KOPT-K1 (cell line): Measurements from ENCODE around the gene LMO4.

Experiments used
- H3K27ac ChIP-seq: fragments of 200-600 bp; sonication (generic); 2 replicates; pipeline ENCODE4 v1.5.1; 2016; ENCODE audit warnings: antibody characterized with exemption, mild to moderate bottlenecking, low read depth, low read length; ENCODE audit not compliant: poor library complexity, severe bottlenecking
- H3K36me3 ChIP-seq: fragments of 200-600 bp; sonication (generic); 2 replicates; pipeline ENCODE4 v1.5.1; 2017; ENCODE audit warnings: antibody characterized with exemption, mild to moderate bottlenecking, low read length, moderate library complexity; ENCODE audit not compliant: insufficient read depth
- H3K9me3 ChIP-seq: fragments of 200-600 bp; sonication (generic); 2 replicates; pipeline ENCODE4 v1.5.1; 2017; ENCODE audit warnings: antibody characterized with exemption, low read length, mild to moderate bottlenecking; ENCODE audit not compliant: insufficient read depth, poor library complexity, severe bottlenecking

Gene LMO4

DNA sequence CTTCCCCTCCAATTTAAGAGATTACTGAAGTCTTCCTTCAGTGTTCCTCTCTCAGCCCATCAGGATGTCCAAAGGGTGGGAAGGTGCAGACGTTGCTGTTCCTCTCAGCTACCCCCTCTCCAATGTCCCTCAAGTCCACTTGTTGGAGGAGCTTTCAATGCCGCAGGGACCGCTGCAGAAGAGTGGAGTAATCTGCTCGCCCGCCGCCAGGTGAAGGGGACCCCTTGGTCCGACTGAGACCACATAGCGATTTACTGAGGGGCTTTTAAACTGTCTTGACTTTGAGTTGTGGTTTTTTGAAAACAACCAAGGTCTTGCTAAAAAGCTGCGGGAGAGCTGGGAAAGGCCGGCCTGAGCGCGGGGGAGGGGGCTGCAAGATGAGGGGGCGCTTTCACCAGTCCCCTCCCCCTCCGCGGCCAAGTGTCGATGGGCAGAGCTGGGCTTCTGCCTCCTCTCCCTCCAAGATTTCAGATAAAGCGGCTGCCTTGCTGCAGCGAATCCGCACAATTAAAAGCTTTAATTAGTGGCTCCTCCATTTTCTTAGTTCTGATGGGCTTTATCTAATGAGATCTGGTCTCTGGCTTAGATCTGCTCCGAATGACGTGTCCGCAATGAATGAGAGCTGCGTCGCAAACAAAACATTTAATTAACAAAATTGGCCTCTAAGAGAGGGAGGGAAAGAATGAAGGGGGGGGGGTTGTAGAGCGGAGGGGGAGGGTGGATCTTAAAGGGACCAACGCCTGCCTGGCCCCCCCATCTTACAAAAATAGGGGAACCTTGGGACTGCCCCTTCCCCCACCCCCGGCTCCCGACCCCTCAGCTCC is 5.9 kb downstream of the LMO4 start:
- Histone ChIP-seq H3K36me3 (no peaks in the 10 kb centered on the region), H3K9me3 (no peaks in the 10 kb centered on the region), H3K27ac (peak overlapping the region; percentile 49)

DNA sequence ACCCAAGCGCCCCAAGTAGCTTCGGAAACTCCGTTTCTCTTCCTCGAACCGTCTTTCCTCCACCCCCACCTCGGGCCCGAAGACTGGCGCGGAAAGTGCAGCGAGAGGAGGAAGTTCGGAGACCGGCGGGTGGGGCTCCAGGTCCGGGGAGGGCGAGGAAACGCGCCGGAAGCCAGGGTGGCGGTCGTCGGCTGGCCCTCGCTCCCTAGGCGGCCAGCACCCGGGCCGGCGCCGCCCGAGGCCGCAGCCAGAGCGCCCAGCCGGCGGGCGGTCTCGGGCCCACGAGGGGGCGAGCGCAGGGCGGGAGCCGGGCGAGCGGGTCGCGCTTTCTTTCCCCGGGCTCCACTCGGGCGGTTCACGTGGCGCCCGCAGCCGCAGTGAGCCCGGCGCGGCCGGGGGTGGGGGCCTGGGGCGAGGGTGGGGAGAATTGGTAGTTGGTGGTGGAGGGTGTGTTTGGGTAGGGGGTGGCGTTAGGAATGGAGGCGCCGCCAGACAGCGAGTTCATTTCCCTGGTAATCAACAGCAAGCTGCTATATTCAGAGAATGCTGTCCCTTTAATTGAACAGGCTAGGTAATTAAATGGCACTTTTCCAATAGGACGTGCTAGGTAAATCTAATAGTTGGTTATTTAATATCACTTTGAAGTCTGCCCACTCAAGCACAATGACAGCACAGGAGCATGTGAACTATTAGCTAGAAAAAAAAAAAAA is 6.7 kb downstream of the LMO4 start:
- Histone ChIP-seq H3K9me3 (no peaks in the 10 kb centered on the region), H3K36me3 (no peaks in the 10 kb centered on the region), H3K27ac (peak overlapping the region; percentile 49)

DNA sequence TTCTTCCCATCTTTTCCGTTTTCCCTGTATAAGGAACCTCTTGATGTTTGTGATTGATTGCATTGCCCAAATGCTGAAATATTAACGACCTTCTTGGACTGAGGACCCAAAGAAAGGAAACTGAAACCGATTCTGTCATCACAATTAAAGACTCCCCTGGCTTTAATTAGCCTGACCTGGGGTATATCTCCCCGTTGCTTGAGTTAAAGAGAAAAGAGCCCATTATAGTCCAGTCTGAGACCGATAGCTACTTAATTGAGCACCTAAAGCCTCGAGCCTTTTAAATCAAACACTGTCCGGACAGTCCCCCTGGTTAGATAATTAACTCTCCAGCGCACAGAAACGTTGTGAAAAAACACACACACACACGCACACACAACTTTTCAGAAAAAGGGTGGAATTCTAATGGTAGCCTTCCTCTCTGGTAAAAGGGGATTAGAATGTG is 8.0 kb downstream of the LMO4 start:
- Histone ChIP-seq H3K27ac (no peak overlapping the region), H3K36me3 (no peaks in the 10 kb centered on the region), H3K9me3 (no peaks in the 10 kb centered on the region)

DNA sequence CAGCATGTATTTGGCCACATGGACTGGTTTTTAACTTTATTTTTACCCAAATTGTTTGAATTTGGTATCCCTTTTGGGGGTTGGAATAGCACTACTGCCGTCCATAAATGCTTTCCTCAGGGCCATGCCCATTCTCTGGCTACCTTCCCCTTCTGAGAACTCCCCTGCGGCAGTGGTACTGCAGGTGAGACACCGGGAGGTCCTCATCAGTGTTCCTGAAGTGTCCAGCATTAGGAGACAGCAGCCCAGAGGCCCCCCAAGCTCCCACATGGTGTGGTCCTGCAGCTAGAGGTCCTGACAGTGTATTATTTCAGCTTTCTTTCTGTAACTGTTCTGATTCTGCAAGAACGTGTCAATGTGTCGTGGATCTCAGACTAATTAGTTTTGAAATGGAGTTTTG is 8.9 kb downstream of the LMO4 start:
- Histone ChIP-seq H3K36me3 (no peaks in the 10 kb centered on the region), H3K9me3 (no peaks in the 10 kb centered on the region), H3K27ac (no peak overlapping the region)

DNA sequence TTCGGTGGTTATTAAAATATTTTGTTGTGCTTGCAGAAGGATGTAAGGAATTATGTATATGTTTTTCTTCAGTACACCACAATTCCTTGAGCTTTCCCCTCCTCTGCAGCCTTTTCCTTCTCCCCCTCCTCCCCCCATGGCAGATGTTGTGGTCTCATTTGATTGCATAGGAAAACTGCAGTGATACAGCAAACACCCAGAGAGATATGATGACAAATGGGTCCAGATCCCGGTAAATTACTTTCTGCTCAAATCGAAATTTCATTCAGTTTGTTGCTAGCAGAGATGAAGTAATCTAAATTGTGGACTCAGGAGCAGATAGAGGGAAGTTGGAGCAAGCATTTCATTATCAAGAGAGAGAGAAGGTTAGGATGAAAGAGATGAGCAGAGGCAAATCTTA is 9.9 kb downstream of the LMO4 start:
- Histone ChIP-seq H3K9me3 (no peaks in the 10 kb centered on the region), H3K36me3 (no peaks in the 10 kb centered on the region), H3K27ac (no peak overlapping the region)

DNA sequence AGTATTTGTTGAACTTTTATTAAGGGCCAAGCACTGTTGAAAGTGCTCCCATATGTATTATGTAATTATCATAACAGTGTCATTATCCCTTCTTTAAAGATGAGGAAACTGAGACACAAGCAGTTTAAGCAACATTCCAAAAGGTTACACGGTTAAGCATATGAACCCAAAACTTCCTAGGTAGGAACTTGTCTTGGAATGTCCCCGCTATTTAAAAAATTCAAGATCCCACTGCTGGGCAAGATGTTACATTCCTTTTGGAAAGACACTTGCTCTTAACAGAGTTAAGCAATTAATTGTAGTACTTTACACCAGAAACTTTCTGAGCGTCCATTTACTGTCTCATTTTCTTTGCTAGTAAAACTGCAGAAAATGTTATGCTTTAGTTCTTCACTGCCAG is 15.6 kb downstream of the LMO4 start:
- Histone ChIP-seq H3K27ac (no peak overlapping the region), H3K36me3 (no peaks in the 10 kb centered on the region), H3K9me3 (no peaks in the 10 kb centered on the region)

DNA sequence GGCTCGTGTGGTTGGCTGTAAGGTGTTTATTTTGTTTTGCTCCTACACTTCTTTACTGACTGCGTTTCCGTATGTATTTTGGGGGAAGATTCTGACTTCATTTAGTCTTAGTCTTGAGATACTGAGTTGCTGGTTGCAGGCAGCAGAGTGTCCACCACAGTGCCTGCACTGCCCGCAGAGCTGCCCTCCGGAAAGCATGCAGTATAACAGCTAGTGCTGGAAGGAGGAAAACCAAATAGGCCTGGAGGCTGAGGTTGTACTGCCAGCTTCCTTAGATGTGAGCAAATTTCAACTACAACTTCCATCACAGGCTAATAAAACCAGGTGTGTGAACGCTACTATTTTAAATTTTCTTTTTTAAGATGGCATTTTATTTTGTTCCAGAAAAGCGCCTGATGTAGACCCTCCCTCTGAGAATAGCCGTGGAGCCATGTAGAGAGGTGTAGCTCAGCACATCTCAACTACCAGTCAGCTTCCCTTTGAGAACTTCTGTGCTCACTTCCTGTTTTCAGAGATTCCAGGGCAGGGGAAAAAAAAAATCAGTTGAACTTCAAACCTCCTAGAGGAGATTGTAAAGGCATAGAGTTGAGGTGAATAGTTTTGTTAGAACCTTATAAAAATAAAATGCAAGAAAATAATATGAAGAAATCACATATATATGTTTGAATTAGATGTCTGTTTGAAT is 17.6 kb downstream of the LMO4 start:
- Histone ChIP-seq H3K27ac (no peak overlapping the region), H3K9me3 (no peaks in the 10 kb centered on the region)

DNA sequence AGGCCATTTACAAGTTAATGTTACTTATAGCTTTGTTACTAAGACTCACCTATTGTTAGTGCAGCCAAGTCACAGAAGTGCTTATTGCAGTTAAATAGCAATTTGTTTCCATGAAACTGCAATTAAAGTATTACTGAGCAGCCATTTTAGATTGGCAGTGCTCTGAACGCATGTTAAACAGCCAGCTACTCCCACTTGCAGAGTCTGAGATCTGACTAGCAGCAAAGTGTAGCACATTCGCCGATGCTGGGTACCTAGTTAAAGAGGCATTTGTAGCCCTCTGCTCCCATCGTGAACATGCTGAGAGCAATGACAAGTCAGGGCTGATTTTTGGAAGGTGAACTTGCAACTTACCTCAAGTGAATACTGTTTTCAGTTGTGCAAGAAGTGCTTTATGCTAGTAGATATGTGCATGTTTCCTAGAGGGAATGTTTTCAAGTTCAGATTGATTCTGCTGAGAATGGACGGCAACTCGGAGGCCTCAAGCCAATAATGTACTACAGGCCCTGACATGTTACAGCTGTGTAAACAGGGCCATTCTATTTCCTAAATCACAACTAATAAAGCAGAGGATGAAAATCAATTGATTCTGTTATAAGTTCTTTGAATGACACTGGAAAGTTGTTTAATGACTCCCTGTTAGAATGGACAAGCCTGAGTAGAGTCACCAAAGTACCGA is 19.8 kb downstream of the LMO4 start:
- H3K9me3 ChIP-seq, result no peaks in the 10 kb centered on the region
- H3K27ac ChIP-seq, result no peak overlapping the region
- H3K36me3 ChIP-seq, result no peaks in the 10 kb centered on the region

More for the DNA sequence above, 17.6 kb downstream of the LMO4 start:
- no peaks in the 10 kb centered on the region for H3K36me3 ChIP-seq

DNA sequence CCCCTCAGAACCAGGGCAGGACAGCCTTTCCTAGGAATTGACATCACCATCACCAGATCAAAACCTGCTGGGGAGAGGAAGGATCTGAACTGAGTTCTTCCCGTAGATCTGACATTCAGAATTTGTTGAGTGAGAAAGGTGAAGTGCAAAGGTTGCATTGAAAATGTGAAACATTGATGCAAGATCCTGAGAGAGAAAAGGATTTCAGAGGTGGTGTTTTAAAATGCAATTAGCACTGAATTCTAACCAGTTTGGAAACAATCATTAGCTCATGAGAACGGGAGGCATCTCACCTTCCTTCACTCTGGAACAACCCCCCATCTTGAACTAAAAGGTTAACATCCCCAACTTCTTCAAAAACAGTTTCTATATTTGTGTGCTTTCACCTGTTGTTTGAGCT is 20.4 kb downstream of the LMO4 start:
- Histone ChIP-seq H3K36me3 (no peaks in the 10 kb centered on the region), H3K9me3 (no peaks in the 10 kb centered on the region), H3K27ac (no peak overlapping the region)

DNA sequence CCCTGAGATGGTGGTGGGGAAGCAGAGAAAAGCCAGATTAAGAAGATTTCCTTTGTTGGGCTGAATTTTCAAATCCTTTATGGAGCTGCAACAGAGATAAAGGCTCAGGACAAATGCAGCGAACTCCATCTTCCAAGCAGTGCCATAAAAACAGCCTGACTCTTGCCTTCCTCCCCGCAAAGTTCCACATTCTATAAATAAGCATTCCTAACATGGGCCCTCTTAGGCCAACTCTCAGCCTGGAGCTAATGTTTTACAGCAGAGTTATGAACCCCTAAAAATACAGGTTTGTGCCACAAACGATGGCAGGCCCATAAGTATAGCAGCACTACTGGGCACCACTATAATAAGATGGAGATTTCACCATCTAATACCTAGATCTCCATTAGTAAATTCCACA is 27.2 kb downstream of the LMO4 start:
- no peaks in the 10 kb centered on the region for H3K9me3 ChIP-seq

DNA sequence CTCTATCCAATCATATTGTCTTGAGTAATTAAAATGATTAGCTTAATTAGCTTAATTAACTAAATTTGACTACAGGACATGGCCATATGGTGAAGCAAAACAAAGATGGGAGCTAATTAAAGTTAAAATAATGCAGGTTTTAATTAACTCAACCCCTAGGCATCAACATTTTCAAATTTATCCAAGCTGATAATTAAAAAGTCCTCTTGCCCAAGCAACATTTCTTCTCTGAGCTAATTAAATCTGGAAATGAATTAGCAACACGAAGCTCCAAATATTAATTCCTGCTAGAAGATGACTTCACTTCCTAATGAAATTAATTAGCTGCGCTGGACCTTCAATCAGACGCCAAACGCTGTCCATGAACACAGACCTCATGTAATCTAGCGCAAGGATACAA is 27.9 kb downstream of the LMO4 start:
- H3K36me3 ChIP-seq, result no peaks in the 10 kb centered on the region
- no peak overlapping the region for H3K27ac ChIP-seq
- H3K9me3 ChIP-seq, result no peaks in the 10 kb centered on the region

More for the DNA sequence above, 27.2 kb downstream of the LMO4 start:
- Histone ChIP-seq H3K27ac (no peak overlapping the region), H3K36me3 (no peaks in the 10 kb centered on the region)

DNA sequence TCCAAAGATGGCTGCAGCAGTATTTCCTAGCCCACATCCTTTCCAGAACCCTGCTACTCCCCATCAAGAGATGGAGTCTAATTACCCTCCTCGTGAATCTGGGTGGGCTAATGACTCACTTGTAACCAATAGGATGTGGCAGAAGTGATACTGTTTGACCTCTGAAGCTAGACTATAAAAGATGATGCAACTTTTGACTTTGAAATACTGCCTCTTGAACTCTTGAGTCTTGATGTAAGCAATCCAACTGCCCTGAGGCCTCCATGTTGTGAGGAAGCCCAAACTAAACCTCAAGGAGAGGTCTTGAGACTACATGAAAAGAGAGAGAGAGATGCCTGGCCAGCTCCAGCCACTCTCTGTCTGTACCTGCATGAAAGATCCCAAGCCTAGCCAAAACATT is 29.5 kb downstream of the LMO4 start:
- H3K9me3 ChIP-seq, result no peaks in the 10 kb centered on the region
- H3K36me3 ChIP-seq, result no peaks in the 10 kb centered on the region
- no peak overlapping the region for H3K27ac ChIP-seq

DNA sequence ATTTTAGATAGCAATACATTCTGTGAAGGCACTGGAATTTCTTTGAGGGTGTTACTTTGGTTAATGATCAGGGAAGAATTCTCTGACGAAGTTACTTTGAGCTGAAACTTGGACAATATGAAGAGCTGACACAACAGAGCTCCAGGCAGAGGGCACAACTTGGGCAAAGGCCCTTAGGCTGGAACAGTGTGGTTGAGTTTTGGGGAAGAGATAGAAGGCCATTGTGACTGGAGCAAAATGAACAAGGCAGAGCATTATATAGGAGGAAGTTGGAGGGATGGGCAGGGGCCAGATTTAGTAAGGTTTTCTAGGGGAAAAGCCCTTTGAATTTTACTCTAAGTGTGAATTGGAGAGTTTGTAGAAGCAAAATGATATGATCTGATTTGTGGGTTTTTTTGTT is 30.9 kb downstream of the LMO4 start:
- no peak overlapping the region for H3K27ac ChIP-seq
- no peaks in the 10 kb centered on the region for H3K36me3 ChIP-seq
- H3K9me3 ChIP-seq, result no peaks in the 10 kb centered on the region

DNA sequence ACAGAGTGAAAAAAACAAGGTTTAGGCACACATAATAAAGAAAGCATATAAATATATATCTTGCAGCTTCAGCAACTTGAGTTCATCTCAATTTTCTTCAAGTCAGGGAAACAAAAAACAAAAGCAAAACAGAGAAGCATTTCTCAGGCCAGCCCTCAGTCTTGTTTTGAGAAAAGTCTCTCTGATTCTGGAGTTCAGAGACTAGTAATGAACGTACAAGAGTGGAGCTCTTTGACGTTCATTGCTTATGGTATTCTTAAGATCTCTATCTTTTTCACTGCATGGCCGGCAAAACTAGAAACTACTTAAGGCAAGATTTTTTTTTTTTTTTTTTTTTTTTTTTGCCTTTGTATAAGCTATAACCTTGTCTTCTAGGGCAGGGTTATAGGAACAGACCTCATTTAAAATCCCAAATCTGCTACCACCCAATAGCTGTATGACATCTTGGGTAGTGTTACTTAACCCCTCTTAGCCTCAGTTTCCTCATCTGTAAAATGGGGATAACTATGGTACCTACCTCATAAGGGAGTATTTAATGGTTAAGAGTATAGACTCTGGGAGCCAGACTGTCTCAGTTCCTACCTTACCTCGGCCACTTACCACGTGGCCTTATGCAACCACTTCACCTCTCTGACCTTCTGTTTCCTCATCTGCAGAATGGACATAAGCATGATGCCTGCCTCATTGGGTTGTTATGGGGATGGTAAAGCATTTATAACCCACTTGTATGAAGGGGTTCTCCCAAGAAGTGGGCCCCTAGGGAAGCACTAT is 33.6 kb downstream of the LMO4 start:
- H3K9me3 ChIP-seq, result no peaks in the 10 kb centered on the region
- no peaks in the 10 kb centered on the region for H3K36me3 ChIP-seq
- no peak overlapping the region for H3K27ac ChIP-seq
